HFFc6 (cell line): Measurements from ENCODE around the gene SLC38A11. TPM values are rescaled to one million over a fixed set of nuclear protein-coding genes. Genes with fewer than 3 reads are reported as not detected.

Experiments used
- DNase-seq: peaks from one replicate; pipeline ENCODE4 v3.0.0-alpha.2; 2018
- H3K27ac Mint-ChIP-seq: 2 replicates; pipeline ENCODE4 v1.8.0; 2020; ENCODE audit warnings: mild to moderate bottlenecking, mixed read lengths
- H3K27me3 Mint-ChIP-seq: 2 replicates; pipeline ENCODE4 v1.8.0; 2021; ENCODE audit warnings: mild to moderate bottlenecking, moderate library complexity, mixed read lengths; ENCODE audit not compliant: insufficient read depth
- H3K36me3 Mint-ChIP-seq: 2 replicates; pipeline ENCODE4 v1.8.0; 2021; ENCODE audit warnings: low read depth, mixed read lengths
- H3K4me1 Mint-ChIP-seq: 2 replicates; pipeline ENCODE4 v1.8.0; 2020; ENCODE audit warnings: low read depth, mixed read lengths
- H3K4me3 Mint-ChIP-seq: 2 replicates; pipeline ENCODE4 v1.8.0; 2020; ENCODE audit warnings: mild to moderate bottlenecking, moderate library complexity, mixed read lengths
- H3K9me3 Mint-ChIP-seq: 2 replicates; pipeline ENCODE4 v1.8.0; 2020; ENCODE audit warnings: mild to moderate bottlenecking, mixed read lengths
- total RNA-seq, 6 experiments: library from RNA; stranded (reverse); fragmentation: NEBNext Ultra II Directional; extraction: Animal tissue kit (Norgen Biotek cat#: 25700); gene quantifications; 2 replicates in 1 of 6; 3 replicates in 5 of 6; pipeline ENCODE4 v1.2.3, GENCODE V29; 2021
- TF ChIP-seq, protein P1 (sequence below): fragments of 200-600 bp; sonication (generic); IDR thresholded peaks from 2 replicates; pipeline ENCODE4 v1.5.0; 2021; ENCODE audit warnings: antibody characterized with exemption, mild to moderate bottlenecking

SLC38A11 gene
- total RNA-seq, 6 experiments from 2014 or later: 2.1 to 3.0 (median 2.5) TPM

DNA sequence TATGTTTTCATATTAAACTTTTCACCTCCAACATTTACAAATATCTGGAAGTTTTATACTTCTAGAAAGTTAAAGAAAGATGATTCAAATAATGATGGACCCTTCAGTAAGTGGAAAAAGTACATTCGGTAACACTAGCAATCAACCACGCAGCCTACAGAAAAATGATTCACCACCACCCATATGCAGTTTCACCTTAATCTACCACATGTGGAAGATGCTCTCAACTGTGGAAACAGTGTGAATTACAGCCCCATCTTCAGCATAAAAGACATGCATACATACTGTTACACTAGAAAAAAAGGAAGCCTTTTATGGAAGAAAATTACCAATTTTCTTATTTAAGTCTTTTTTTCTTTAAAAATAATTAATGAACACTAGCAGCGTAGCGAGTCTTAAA, 1.1 kb downstream of the SLC38A11 start:
- H3K4me3 Mint-ChIP-seq: peak overlapping the region; percentile 84

DNA sequence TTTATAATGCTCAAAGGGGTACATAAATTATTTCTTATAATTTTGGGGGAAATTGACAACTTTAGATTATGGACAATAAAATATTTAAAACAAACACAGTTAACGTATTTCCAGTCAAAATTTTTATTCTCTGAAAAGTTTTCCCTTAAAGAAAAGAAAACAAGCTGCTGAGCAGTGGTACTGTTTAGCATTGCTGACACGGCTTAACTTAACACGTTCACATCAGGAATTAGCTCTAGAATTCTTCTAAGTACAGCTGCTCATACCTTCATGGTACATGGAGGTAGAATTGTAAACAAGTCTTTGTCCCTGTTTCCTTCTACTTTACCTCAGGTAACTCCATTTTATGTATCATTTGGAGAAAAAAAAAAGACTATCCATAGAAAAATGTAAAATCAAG, 2.0 kb downstream of the SLC38A11 start:
- H3K4me3 Mint-ChIP-seq: no peak overlapping the region
- no peaks in the 10 kb centered on the region for H3K36me3 Mint-ChIP-seq
- DNase-seq: no peak
- H3K27ac Mint-ChIP-seq: no peak overlapping the region
- H3K27me3 Mint-ChIP-seq: peaks cover 2% of the 10 kb centered on the region; the same call in 1 of the 2 replicates
- H3K4me1 Mint-ChIP-seq: peaks cover 19% of the 10 kb centered on the region
- TF ChIP-seq, protein P1, sequence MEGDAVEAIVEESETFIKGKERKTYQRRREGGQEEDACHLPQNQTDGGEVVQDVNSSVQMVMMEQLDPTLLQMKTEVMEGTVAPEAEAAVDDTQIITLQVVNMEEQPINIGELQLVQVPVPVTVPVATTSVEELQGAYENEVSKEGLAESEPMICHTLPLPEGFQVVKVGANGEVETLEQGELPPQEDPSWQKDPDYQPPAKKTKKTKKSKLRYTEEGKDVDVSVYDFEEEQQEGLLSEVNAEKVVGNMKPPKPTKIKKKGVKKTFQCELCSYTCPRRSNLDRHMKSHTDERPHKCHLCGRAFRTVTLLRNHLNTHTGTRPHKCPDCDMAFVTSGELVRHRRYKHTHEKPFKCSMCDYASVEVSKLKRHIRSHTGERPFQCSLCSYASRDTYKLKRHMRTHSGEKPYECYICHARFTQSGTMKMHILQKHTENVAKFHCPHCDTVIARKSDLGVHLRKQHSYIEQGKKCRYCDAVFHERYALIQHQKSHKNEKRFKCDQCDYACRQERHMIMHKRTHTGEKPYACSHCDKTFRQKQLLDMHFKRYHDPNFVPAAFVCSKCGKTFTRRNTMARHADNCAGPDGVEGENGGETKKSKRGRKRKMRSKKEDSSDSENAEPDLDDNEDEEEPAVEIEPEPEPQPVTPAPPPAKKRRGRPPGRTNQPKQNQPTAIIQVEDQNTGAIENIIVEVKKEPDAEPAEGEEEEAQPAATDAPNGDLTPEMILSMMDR: no peak
- no peaks in the 10 kb centered on the region for H3K9me3 Mint-ChIP-seq

More for the DNA sequence above, 1.1 kb downstream of the SLC38A11 start:
- Mint-ChIP-seq H3K4me1 (peaks cover 19% of the 10 kb centered on the region), H3K27ac (no peak overlapping the region), H3K36me3 (no peaks in the 10 kb centered on the region), H3K27me3 (peaks cover 2% of the 10 kb centered on the region; the same call in 1 of the 2 replicates), H3K9me3 (no peaks in the 10 kb centered on the region)
- no peak for DNase-seq
- TF ChIP-seq, protein P1: no peak

DNA sequence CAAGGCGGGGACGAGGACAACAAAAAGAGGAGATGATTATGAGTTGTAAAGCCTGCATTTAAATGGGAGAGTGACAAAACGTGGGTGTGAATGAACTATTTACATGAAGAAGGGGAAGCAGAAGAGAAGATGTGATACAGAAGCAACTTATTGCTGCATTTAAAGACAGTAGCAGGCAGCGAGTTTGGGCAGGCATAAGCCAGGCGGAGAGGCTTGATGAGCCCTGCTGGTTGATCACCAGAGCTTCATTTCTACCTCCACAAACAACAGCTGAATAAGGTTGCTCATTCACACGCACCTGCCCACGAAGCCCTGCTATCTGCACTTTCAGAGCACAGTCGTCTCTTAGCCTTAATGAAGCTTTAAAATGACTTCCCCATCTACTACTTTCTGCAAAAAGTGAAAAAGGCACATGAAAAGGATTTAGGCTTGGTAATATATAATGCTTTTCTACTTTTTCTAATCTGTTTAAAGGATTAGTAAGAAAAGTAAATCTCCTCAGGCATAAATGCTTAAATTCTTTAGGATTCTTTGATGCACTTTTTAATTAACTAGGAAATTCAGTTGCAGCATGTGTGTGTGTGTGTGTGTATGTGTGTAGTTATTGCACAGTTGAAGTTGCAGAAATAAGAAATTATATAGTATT, 3.1 kb downstream of the SLC38A11 start:
- H3K4me3 Mint-ChIP-seq: no peak overlapping the region
- DNase-seq: no peak
- H3K9me3 Mint-ChIP-seq: no peaks in the 10 kb centered on the region
- no peak overlapping the region for H3K27ac Mint-ChIP-seq
- TF ChIP-seq, protein P1: no peak
- peaks cover 19% of the 10 kb centered on the region for H3K4me1 Mint-ChIP-seq
- peaks cover 2% of the 10 kb centered on the region; the same call in 1 of the 2 replicates for H3K27me3 Mint-ChIP-seq
- no peaks in the 10 kb centered on the region for H3K36me3 Mint-ChIP-seq

DNA sequence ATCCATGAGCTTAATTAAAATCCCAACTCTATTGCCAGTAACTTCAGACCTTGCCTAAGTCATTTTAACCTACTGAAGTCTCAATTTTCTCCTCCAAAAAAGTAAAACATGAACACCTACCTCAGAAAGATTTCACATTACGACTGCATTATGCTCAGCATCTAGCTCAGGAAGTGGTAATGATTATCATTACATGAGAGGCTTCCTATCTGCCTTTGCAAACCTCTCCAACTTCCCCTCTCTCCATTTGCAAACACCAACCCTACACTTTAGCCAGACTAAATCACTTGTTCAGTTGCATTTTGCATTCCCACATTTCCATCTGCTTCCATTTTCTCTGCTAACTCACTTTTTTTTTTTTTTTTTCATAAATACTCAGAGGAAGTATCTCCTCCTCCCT, 6.8 kb downstream of the SLC38A11 start:
- Mint-ChIP-seq H3K4me1 (peaks cover under 1% of the 10 kb centered on the region), H3K36me3 (no peaks in the 10 kb centered on the region), H3K27ac (no peak overlapping the region), H3K4me3 (no peak overlapping the region), H3K9me3 (no peaks in the 10 kb centered on the region), H3K27me3 (peaks cover 2% of the 10 kb centered on the region; the same call in 1 of the 2 replicates)
- TF ChIP-seq, protein P1: no peak
- DNase-seq: no peak

DNA sequence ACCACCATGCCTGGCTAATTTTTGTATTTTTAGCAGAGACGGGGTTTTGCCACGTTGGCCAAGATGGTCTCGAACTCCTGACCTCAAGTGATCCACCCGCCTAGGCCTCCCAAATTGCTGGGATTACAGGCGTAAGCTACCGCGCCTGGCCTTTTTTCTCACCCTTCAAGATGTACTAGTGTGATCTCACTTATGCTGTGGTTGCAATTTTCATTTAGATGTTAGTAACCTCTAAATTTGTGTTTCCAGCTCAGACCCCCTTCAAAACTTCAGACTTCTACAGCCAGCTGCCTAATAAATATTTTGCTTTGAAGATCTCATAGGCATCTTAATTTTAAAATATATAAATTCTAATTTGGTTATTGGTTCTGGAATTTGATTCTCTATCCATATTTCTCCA, 8.0 kb downstream of the SLC38A11 start:
- TF ChIP-seq, protein P1: no peak
- Mint-ChIP-seq H3K27ac (no peak overlapping the region), H3K4me3 (no peak overlapping the region), H3K27me3 (peaks cover 2% of the 10 kb centered on the region; the same call in 1 of the 2 replicates), H3K4me1 (peaks cover 10% of the 10 kb centered on the region), H3K9me3 (no peaks in the 10 kb centered on the region), H3K36me3 (no peaks in the 10 kb centered on the region)
- no peak for DNase-seq
